Activated T-cell treated with anti-CD3 and anti-CD28 coated beads for 1 hour (primary cell): ENCODE data around the gene GPR137.
A peak's percentile ranks its signal among the peaks of the same experiment; 100 is the strongest.
"Not testable (repeated sequence)": the region's sequence is repeated elsewhere in the genome, so short reads cannot be mapped to it uniquely, and the experiment has no call there.

Source experiments
- DNase-seq: peaks from one replicate; pipeline ENCODE4 v3.0.0-alpha.2; 2020; ENCODE audit warnings: low read depth

The GPR137 gene

GRCh38 chr11:64304316-64305072, 18.8 kb downstream of the GPR137 start:
- peak; percentile 97 for DNase-seq

DNA sequence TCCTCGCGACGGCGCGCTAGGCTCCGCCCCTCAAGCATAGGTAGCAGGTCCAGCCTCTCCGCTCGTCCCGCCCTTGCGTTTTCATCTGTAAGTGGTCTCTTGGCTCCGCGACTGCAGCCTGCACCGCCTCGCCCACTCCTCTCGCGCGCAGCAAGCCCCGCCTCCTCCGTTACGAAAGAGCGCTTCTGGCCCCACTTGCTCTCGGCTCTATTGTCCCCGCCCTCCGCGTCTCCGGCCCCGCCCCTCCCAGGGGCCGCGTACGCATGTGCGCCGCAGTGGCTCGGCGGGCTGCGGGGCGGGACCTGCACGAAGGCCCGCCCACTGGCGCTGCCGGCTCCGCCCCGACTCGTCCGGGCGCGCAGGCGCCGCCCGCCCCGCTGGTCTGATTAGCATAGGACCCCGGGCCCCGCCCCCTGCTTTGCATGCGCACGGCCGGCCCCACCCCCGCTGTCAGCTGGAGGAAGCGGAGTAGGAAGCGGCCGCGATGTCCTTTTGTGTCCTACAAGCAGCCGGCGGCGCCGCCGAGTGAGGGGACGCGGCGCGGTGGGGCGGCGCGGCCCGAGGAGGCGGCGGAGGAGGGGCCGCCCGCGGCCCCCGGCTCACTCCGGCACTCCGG, 19.5 kb downstream of the GPR137 start, which contains the start of gene ESRRA:
Gene ESRRA (plus strand): TSS at position 450 of the 616 bp plus-strand sequence. CDS start 1,656 bp downstream, outside the sequence.
- peak; percentile 100 for DNase-seq

DNA sequence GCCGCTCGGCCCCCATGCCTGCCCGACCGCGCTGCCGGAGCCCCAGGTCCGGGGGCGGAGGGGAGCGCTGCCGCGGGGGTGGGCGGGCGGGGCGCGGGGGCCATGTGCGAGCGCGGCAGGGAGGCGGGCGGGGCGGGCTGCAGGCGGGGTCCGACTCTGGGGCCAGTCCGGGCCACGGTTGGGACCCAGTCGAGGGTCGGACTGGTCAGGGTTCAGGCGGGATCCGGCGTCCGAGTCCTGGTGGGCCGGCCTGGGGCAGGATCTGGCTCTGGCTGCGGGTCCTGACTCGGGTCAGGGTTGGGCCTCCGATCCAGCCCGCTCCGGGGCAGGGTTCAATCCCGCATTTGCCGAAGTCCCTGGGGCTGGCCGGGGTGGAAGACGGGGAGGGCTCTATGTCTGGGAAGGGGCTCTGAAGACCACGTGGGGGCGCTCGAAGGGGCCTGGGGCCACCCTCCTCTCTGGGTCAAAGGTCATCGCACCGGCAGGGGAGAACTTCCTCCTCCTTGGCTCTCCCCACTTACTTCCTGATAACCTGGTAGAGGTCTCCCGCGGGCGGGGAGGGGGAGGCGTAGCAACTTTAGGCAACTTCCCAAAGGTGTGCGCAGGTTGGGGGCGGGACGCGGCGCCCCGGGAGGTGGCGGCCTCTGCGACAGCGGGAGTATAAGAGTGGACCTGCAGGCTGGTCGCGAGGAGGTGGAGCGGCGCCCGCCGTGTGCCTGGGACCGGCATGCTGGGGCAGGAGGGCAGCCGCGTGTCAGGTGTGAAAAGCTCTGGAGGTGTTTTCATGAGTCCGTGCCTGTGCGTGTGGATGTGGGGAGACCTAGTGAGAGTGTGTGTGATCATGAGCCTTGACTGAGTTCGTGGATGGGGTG, 20.3 kb downstream of the GPR137 start:
- peak; percentile 56 for DNase-seq

DNA sequence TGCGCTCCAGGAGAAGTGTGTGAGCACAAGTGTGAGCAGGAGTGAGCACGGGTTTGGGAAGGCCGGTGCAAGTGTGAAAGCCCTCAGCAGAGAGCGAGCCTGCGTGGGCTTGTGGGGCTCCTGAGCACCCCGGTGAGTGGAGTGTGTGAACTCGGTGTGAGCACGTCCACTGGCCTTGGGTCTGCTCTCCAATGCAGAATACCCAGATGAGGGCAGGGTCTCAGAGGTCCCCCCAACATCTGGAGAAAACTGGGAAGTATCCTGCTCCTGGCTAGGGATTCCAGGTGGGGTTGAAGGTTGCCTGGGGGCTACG, 20.9 kb downstream of the GPR137 start:
- DNase-seq: no peak

- DNase-seq: no peak
Measured at GRCh38 chr11:64306876-64307622, 21.4 kb downstream of the GPR137 start.

DNA sequence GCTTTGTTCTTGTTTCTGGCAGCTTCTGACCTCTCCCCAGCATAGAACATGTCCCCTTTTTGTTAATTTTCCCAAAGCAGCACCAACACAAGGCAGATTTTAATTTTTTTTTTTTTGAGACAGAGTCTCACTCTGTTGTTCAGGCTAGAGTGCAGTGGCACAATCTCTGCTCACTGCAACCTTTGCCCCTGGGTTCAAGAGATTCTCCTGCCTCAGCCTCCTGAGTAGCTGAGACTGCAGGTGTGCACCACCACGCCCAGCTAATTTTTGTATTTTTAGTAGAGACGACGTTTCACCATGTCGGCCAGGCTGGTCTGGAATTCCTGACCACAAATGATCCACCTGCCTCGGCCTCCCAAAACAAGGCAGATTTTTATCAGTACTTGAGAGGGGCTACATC, 22.1 kb downstream of the GPR137 start:
- not testable (repeated sequence) for DNase-seq

DNA sequence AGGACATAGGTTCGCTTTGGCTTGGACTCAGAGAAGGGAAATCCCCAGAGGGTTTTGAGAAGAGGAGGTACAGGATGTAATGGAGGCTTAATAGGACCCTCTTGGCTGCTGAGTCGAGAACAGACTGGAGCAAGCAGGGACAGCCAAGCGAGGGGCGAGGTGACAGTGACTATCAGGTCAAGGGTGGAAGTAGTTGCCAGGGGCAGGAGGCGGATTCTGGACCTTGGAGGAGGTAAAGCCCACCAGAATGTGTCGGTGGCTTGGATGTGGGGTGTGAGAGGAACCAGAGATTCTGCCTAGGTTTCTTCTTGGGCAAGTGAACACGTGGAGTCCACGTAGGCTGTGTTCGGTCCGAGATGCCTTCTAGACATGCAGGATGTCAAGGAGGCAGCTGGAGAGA, 27.3 kb downstream of the GPR137 start:
- no peak for DNase-seq

GRCh38 chr11:64313491-64314145, 28.0 kb downstream of the GPR137 start:
- DNase-seq: no peak

DNA sequence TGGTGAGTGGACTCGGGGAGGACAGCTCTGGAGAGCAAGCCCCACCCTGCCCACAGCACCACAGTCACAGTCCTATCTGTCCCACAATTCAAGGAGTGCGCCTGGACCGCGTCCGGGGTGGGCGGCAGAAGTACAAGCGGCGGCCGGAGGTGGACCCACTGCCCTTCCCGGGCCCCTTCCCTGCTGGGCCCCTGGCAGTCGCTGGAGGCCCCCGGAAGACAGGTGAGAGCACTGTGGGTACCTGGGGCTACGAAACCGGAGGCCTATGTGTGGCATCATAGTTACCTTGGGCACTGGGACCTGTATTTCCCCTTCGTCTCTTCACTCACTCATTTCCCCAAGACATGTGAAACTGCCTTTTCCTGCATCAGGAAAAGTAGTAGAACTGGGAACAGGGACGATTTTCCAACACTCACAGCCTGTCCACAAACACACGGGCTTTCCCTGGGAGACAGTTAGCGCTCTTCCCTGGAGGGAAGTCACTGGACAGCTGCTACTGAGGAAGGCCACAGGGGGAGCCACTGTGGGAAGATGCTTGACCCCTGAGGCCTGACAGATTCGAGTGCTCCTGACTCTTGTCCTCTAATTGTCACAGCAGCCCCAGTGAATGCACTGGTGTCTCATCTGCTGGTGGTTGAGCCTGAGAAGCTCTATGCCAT, 28.6 kb downstream of the GPR137 start:
- DNase-seq: no peak

- no peak for DNase-seq
Measured at GRCh38 chr11:64314805-64315561, 29.3 kb downstream of the GPR137 start.

DNA sequence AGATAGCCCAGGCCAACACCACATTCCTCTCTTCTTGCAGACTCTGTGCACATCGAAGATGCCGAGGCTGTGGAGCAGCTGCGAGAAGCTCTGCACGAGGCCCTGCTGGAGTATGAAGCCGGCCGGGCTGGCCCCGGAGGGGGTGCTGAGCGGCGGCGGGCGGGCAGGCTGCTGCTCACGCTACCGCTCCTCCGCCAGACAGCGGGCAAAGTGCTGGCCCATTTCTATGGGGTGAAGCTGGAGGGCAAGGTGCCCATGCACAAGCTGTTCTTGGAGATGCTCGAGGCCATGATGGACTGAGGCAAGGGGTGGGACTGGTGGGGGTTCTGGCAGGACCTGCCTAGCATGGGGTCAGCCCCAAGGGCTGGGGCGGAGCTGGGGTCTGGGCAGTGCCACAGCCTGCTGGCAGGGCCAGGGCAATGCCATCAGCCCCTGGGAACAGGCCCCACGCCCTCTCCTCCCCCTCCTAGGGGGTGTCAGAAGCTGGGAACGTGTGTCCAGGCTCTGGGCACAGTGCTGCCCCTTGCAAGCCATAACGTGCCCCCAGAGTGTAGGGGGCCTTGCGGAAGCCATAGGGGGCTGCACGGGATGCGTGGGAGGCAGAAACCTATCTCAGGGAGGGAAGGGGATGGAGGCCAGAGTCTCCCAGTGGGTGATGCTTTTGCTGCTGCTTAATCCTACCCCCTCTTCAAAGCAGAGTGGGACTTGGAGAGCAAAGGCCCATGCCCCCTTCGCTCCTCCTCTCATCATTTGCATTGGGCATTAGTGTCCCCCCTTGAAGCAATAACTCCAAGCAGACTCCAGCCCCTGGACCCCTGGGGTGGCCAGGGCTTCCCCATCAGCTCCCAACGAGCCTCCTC, 30.2 kb downstream of the GPR137 start:
- not testable (repeated sequence) for DNase-seq

- DNase-seq: no peak
Measured at GRCh38 chr11:64316672-64317324, 31.1 kb downstream of the GPR137 start.

- DNase-seq: peak; percentile 88
Measured at GRCh38 chr11:64317325-64317960, 31.8 kb downstream of the GPR137 start, which contains the start of gene TRMT112. TRMT112 (minus strand) TSS chr11:64317559; CDS start chr11:64317526, 33 bp downstream.

- DNase-seq: peak; percentile 86
Measured at GRCh38 chr11:64317961-64318765, 32.5 kb downstream of the GPR137 start, which contains the start of gene PRDX5. PRDX5 (plus strand) TSS chr11:64318121; CDS start chr11:64318216, 95 bp downstream.

- no peak for DNase-seq
Measured at GRCh38 chr11:64318766-64319761, 33.4 kb downstream of the GPR137 start.

- no peak for DNase-seq
Measured at GRCh38 chr11:64320556-64320955, 34.9 kb downstream of the GPR137 start.
